A673 (cell line): ENCODE measurements around the gene SSH2.

Experiments
- EZH2 ChIP-seq: fragments of 200-600 bp; sonication (generic); IDR thresholded peaks from 2 replicates; pipeline ENCODE4 v1.6.1; 2017; ENCODE audit warnings: borderline replicate concordance, low read depth, mild to moderate bottlenecking, mixed read lengths, antibody characterized with exemption, low read length; ENCODE audit not compliant: poor library complexity, severe bottlenecking
- TF ChIP-seq, protein P1 (sequence below): fragments of 300-800, 200-600 bp; sonication (generic); conservative IDR thresholded peaks from 2 replicates; pipeline ENCODE4 v1.5.1; 2017; ENCODE audit warnings: low read depth, mild to moderate bottlenecking, antibody characterized with exemption, low read length, moderate library complexity, mixed read lengths

GRCh38 chr17:29576214-29577000 is 353.6 kb downstream of the SSH2 start:
- TF ChIP-seq, protein P1, sequence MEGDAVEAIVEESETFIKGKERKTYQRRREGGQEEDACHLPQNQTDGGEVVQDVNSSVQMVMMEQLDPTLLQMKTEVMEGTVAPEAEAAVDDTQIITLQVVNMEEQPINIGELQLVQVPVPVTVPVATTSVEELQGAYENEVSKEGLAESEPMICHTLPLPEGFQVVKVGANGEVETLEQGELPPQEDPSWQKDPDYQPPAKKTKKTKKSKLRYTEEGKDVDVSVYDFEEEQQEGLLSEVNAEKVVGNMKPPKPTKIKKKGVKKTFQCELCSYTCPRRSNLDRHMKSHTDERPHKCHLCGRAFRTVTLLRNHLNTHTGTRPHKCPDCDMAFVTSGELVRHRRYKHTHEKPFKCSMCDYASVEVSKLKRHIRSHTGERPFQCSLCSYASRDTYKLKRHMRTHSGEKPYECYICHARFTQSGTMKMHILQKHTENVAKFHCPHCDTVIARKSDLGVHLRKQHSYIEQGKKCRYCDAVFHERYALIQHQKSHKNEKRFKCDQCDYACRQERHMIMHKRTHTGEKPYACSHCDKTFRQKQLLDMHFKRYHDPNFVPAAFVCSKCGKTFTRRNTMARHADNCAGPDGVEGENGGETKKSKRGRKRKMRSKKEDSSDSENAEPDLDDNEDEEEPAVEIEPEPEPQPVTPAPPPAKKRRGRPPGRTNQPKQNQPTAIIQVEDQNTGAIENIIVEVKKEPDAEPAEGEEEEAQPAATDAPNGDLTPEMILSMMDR = no peak
- no peak for TF ChIP-seq EZH2
